ENCODE measurements around the gene TSSK1B.

TSSK1B gene

GRCh38 chr5:113394658-113395057, 40.1 kb downstream of the TSSK1B start:
- Histone ChIP-seq H3K9me3 (ENCODE audit: control insufficient read depth, low read length) (no peaks in the 10 kb centered on the region), H3K27me3 (ENCODE audit: control insufficient read depth, insufficient read depth, low read length) (no peaks in the 10 kb centered on the region), H3K4me1 (ENCODE audit: control insufficient read depth, insufficient read depth, low read length) (no peaks in the 10 kb centered on the region), H3K36me3 (ENCODE audit: control insufficient read depth, insufficient read depth, low read length) (no peaks in the 10 kb centered on the region), H3K9ac (ENCODE audit: low read length) (no peak overlapping the region), H3K4me3 (ENCODE audit: low read length) (no peak overlapping the region)

GRCh38 chr5:113390224-113390623, 44.6 kb downstream of the TSSK1B start:
- no peak overlapping the region for H3K9ac ChIP-seq (ENCODE audit: low read length)
- H3K4me3 ChIP-seq (ENCODE audit: low read length): no peak overlapping the region
- H3K9me3 ChIP-seq (ENCODE audit: control insufficient read depth, low read length): no peaks in the 10 kb centered on the region
- no peaks in the 10 kb centered on the region for H3K4me1 ChIP-seq (ENCODE audit: control insufficient read depth, insufficient read depth, low read length)
- H3K27me3 ChIP-seq (ENCODE audit: control insufficient read depth, insufficient read depth, low read length): no peaks in the 10 kb centered on the region
- no peaks in the 10 kb centered on the region for H3K36me3 ChIP-seq (ENCODE audit: control insufficient read depth, insufficient read depth, low read length)

GRCh38 chr5:113389116-113389515, 45.7 kb downstream of the TSSK1B start:
- no peak overlapping the region for H3K9ac ChIP-seq (ENCODE audit: low read length)
- H3K4me3 ChIP-seq (ENCODE audit: low read length): no peak overlapping the region
- H3K4me1 ChIP-seq (ENCODE audit: control insufficient read depth, insufficient read depth, low read length): no peaks in the 10 kb centered on the region
- H3K27me3 ChIP-seq (ENCODE audit: control insufficient read depth, insufficient read depth, low read length): no peaks in the 10 kb centered on the region
- no peaks in the 10 kb centered on the region for H3K36me3 ChIP-seq (ENCODE audit: control insufficient read depth, insufficient read depth, low read length)
- H3K9me3 ChIP-seq (ENCODE audit: control insufficient read depth, low read length): no peaks in the 10 kb centered on the region

DNA sequence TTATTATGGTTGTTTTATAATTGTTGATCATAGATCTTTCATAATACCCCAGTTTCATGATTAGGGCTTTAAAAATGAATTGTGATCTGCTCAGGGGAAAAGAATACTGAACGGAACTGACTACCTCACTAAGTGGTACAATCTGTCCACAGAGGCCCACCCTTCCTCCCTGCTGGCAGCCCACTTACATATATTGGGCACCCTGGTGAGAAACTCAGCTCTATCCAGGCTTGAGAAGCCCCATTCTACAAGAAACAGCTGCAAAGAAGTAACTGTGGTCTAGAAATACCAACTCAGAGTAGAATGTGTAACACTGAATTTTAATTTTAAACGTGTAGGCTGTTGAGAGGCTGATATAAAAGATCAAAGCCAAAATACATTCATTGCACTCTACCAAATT, 46.9 kb downstream of the TSSK1B start:
- Histone ChIP-seq H3K4me1 (ENCODE audit: control insufficient read depth, insufficient read depth, low read length) (no peaks in the 10 kb centered on the region), H3K4me3 (ENCODE audit: low read length) (no peak overlapping the region)

GRCh38 chr5:113384782-113385285, 50.0 kb downstream of the TSSK1B start:
- no peak overlapping the region for H3K9ac ChIP-seq (ENCODE audit: low read length)
- H3K27me3 ChIP-seq (ENCODE audit: control insufficient read depth, insufficient read depth, low read length): no peaks in the 10 kb centered on the region
- H3K4me3 ChIP-seq (ENCODE audit: low read length): no peak overlapping the region
- H3K4me1 ChIP-seq (ENCODE audit: control insufficient read depth, insufficient read depth, low read length): peaks cover 9% of the 10 kb centered on the region
- H3K9me3 ChIP-seq (ENCODE audit: control insufficient read depth, low read length): no peaks in the 10 kb centered on the region
- H3K36me3 ChIP-seq (ENCODE audit: control insufficient read depth, insufficient read depth, low read length): no peaks in the 10 kb centered on the region

More for the DNA sequence above, 46.9 kb downstream of the TSSK1B start:
- Histone ChIP-seq H3K9ac (ENCODE audit: low read length) (no peak overlapping the region), H3K36me3 (ENCODE audit: control insufficient read depth, insufficient read depth, low read length) (no peaks in the 10 kb centered on the region), H3K9me3 (ENCODE audit: control insufficient read depth, low read length) (no peaks in the 10 kb centered on the region), H3K27me3 (ENCODE audit: control insufficient read depth, insufficient read depth, low read length) (no peaks in the 10 kb centered on the region)

DNA sequence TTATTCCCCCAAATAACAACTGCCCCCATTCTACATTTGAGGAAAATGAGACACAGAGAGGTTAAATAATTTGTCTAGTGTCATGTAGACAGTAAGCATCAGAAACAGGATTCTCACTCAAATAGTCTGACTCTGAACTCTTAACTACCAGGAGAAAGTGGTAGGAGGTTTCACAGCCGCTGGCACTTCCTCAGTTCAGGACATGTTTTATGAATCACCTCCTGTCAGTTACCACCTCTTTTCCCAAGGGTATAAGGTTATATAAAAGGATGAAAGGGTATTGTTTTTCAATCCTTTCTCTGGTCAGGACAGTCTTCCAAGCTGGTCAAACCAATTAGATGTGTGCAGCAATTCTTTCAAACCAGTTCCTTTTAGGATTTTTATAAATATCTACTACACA, 52.1 kb downstream of the TSSK1B start:
- Histone ChIP-seq H3K9ac (ENCODE audit: low read length) (no peak overlapping the region), H3K4me1 (ENCODE audit: control insufficient read depth, insufficient read depth, low read length) (peaks cover 9% of the 10 kb centered on the region), H3K27me3 (ENCODE audit: control insufficient read depth, insufficient read depth, low read length) (no peaks in the 10 kb centered on the region)

More for the DNA sequence above, 52.1 kb downstream of the TSSK1B start:
- Histone ChIP-seq H3K4me3 (ENCODE audit: low read length) (no peak overlapping the region), H3K36me3 (ENCODE audit: control insufficient read depth, insufficient read depth, low read length) (no peaks in the 10 kb centered on the region), H3K9me3 (ENCODE audit: control insufficient read depth, low read length) (no peaks in the 10 kb centered on the region)

All from mucosa of stomach (tissue), 1 donor.